HCT116 (cell line): ENCODE measurements around the gene SUPT3H. TPM values are rescaled to one million over a fixed set of nuclear protein-coding genes. Genes with fewer than 3 reads are reported as not detected.

Experiments used
- ATAC-seq: fragments of 200-7000 bp; cut with Tn5 transposase; 2 replicates; pipeline ENCODE4 v1.9.1; 2020; ENCODE audit warnings: mild to moderate bottlenecking, moderate library complexity
- BruUV-seq: library from RNA; stranded (reverse); fragments of 400-500 nt; replicated peaks from 2 replicates; lab custom pipeline; 2021; lab: Mats Ljungman, UMichigan
- CTCF ChIA-PET: fragments of 300-600 bp; sonication (Branson Sonifier 250); formaldehyde crosslinking; loops from one replicate; lab custom pipeline; 2021; ENCODE audit warnings: antibody characterized with exemption; lab: Charles Lee
- POLR2A ChIA-PET: fragments of 300-600, 350-600 bp; sonication (Branson Sonifier 250); formaldehyde crosslinking; loops from one replicate; lab custom pipeline; 2021; ENCODE audit warnings: antibody characterized with exemption; lab: Charles Lee
- RAD21 ChIA-PET, 2 experiments: fragments of 300-600 bp; sonication (Branson Sonifier 250); formaldehyde crosslinking; loops; one replicate each; lab custom pipeline; 2023; ENCODE audit warnings: low total read pairs in 2 of 2; ENCODE audit not compliant: uncharacterized antibody in 2 of 2, unreplicated experiment in 2 of 2, low non-redundant PET in 1 of 2; lab: Charles Lee
- DNase-seq: peaks from one replicate; pipeline ENCODE4 v3.0.0-alpha.2; 2010; ENCODE audit warnings: low read depth, low spot score
- H2AFZ ChIP-seq: fragments of 200-600 bp; shearing (Covaris generic), sonication (generic); 2 replicates; pipeline ENCODE4 v1.6.1; 2017; ENCODE audit warnings: low read depth, mixed run types, mixed read lengths, antibody characterized with exemption, low read length; ENCODE audit not compliant: poor library complexity, severe bottlenecking
- H3K27ac ChIP-seq: 2 replicates; pipeline ENCODE4 v1.5.1; 2012; ENCODE audit warnings: low read depth, low read length
- H3K27me3 ChIP-seq: fragments of 200-600 bp; sonication (generic); 2 replicates; pipeline ENCODE4 v1.6.1; 2016; ENCODE audit warnings: mixed run types, low read length, mixed read lengths; ENCODE audit not compliant: insufficient read depth
- H3K36me3 ChIP-seq, 2 experiments: fragments of 200-500 bp in 1 of 2; fragments of 200-600 bp in 1 of 2; sonication (Bioruptor generic) in 1 of 2; sonication (generic) in 1 of 2; 2 replicates each; pipeline versions ENCODE4 v1.5.1 to v1.6.1; 2014 to 2016; ENCODE audit warnings: low read length in 2 of 2, inconsistent platforms in 1 of 2, mixed read lengths in 1 of 2, mixed run types in 1 of 2; ENCODE audit not compliant: insufficient read depth in 2 of 2, control insufficient read depth in 1 of 2
- H3K4me1 ChIP-seq, 2 experiments: fragments of 200-600 bp in 1 of 2; sonication (generic) in 1 of 2; 2 replicates each; pipeline versions ENCODE4 v1.5.1 to v1.6.1; 2012 to 2017; ENCODE audit warnings: low read length in 2 of 2, inconsistent platforms in 1 of 2, mild to moderate bottlenecking in 1 of 2, mixed read lengths in 1 of 2, mixed run types in 1 of 2, moderate library complexity in 1 of 2; ENCODE audit not compliant: insufficient read depth in 2 of 2, control insufficient read depth in 1 of 2
- H3K4me2 ChIP-seq: fragments of 200-600 bp; sonication (generic); 2 replicates; pipeline ENCODE4 v1.6.1; 2017; ENCODE audit warnings: mixed run types, low read length, mixed read lengths
- H3K4me3 ChIP-seq, 2 experiments: fragments of 200-600 bp in 1 of 2; sonication (generic) in 1 of 2; replicated peaks in 1 of 2; 2 replicates each; pipeline ENCODE4 v1.5.1; 2011 to 2016; ENCODE audit warnings: low read length in 2 of 2, control low read depth in 1 of 2, low read depth in 1 of 2, mild to moderate bottlenecking in 1 of 2, mixed read lengths in 1 of 2, mixed run types in 1 of 2
- H3K79me2 ChIP-seq: fragments of 200-600 bp; sonication (generic); 2 replicates; pipeline ENCODE4 v1.6.1; 2017; ENCODE audit warnings: mild to moderate bottlenecking, mixed run types, low read length, moderate library complexity, mixed read lengths; ENCODE audit not compliant: insufficient read depth
- H3K9ac ChIP-seq: fragments of 200-600 bp; sonication (generic); 2 replicates; pipeline ENCODE4 v1.6.1; 2016; ENCODE audit warnings: low read length, mixed read lengths
- H3K9me2 ChIP-seq: fragments of 200-600 bp; sonication (generic), shearing (Covaris generic); 2 replicates; pipeline ENCODE4 v1.6.1; 2017; ENCODE audit warnings: mixed run types, mild to moderate bottlenecking, moderate library complexity; ENCODE audit not compliant: insufficient read depth
- H3K9me3 ChIP-seq, 2 experiments: fragments of 200-500 bp in 1 of 2; fragments of 200-600 bp in 1 of 2; sonication (Bioruptor generic) in 1 of 2; sonication (generic) in 1 of 2; 2 replicates each; pipeline ENCODE4 v1.6.1; 2014 to 2017; ENCODE audit warnings: low read length in 2 of 2, mixed read lengths in 2 of 2, inconsistent platforms in 1 of 2, low read depth in 1 of 2, mild to moderate bottlenecking in 1 of 2, mixed run types in 1 of 2, moderate library complexity in 1 of 2; ENCODE audit not compliant: control insufficient read depth in 1 of 2, insufficient read depth in 1 of 2
- H4K20me1 ChIP-seq: fragments of 200-600 bp; sonication (generic), shearing (Covaris generic); 2 replicates; pipeline ENCODE4 v1.6.1; 2017; ENCODE audit warnings: mixed run types, mild to moderate bottlenecking, moderate library complexity; ENCODE audit not compliant: insufficient read depth
- ATF3 ChIP-seq: IDR thresholded peaks from 2 replicates; pipeline ENCODE4 v1.6.1; 2012
- CBX3 ChIP-seq: IDR thresholded peaks from 2 replicates; pipeline ENCODE4 v1.6.1; 2012; ENCODE audit warnings: low read depth
- CEBPB ChIP-seq: IDR thresholded peaks from 2 replicates; pipeline ENCODE4 v1.6.1; 2012; ENCODE audit warnings: low read depth
- CTCF ChIP-seq, 3 experiments: fragments of 200-600 bp in 1 of 3; sonication (generic) in 1 of 3; IDR thresholded peaks in 2 of 3; conservative IDR thresholded peaks in 1 of 3; 2 replicates each; pipeline ENCODE4 v1.5.1; 2012 to 2017; ENCODE audit warnings: low read depth in 2 of 3, low read length in 2 of 3, antibody characterized with exemption in 1 of 3, borderline replicate concordance in 1 of 3, control low read depth in 1 of 3, mild to moderate bottlenecking in 1 of 3, mixed read lengths in 1 of 3, mixed run types in 1 of 3, moderate library complexity in 1 of 3; ENCODE audit not compliant: insufficient read depth in 1 of 3
- ELF1 ChIP-seq: IDR thresholded peaks from 2 replicates; pipeline ENCODE4 v1.6.1; 2012; ENCODE audit warnings: low read depth, borderline replicate concordance
- EZH2 ChIP-seq: fragments of 200-600 bp; sonication (generic); IDR thresholded peaks from 2 replicates; pipeline ENCODE4 v1.6.1; 2017; ENCODE audit warnings: antibody characterized with exemption, mixed run types
- EZH2phosphoT487 ChIP-seq: fragments of 200-600 bp; IDR thresholded peaks from 2 replicates; pipeline ENCODE4 v1.6.1; 2018; ENCODE audit warnings: antibody characterized with exemption, borderline replicate concordance
- FOSL1 ChIP-seq: IDR thresholded peaks from 2 replicates; pipeline ENCODE4 v1.6.1; 2012; ENCODE audit warnings: low read depth
- MAX ChIP-seq: IDR thresholded peaks from 2 replicates; pipeline ENCODE4 v1.6.1; 2012
- REST ChIP-seq: IDR thresholded peaks from 2 replicates; pipeline ENCODE4 v1.6.1; 2012; ENCODE audit warnings: low read depth
- SIN3A ChIP-seq: IDR thresholded peaks from 2 replicates; pipeline ENCODE4 v1.6.1; 2012; ENCODE audit warnings: low read depth
- SP1 ChIP-seq: IDR thresholded peaks from 2 replicates; pipeline ENCODE4 v1.6.1; 2012; ENCODE audit warnings: low read depth
- SRF ChIP-seq: IDR thresholded peaks from 2 replicates; pipeline ENCODE4 v1.6.1; 2012; ENCODE audit warnings: low read depth
- ZFX ChIP-seq: fragments of 450-650 bp; IDR thresholded peaks from 2 replicates; pipeline ENCODE4 v1.6.1; 2017
- intact Hi-C: fragments of 100-400 bp; cut with micrococcal nuclease; formaldehyde crosslinking; loops from 2 replicates; pipeline ENCODE4 v1.10.0; 2022
- total RNA-seq: library from RNA; stranded (reverse); gene quantifications from one replicate; pipeline ENCODE4 v1.2.1, GENCODE V29; 2021; ENCODE audit not compliant: unreplicated experiment

Gene SUPT3H
- total RNA-seq, 1 experiment from 2014 or later, result 7.4 TPM

GRCh38 chr6:45365036-45365435 is 12.7 kb downstream of the SUPT3H start:
- no peak for DNase-seq
- intact Hi-C loops, result no loop called here
- Histone ChIP-seq H3K9me2 (no peaks in the 10 kb centered on the region), H3K4me3 (no peak overlapping the region), H3K9ac (no peak overlapping the region), H2AFZ (no peak overlapping the region), H3K4me2 (no peak overlapping the region), H3K27ac (no peak overlapping the region), H4K20me1 (no peaks in the 10 kb centered on the region), H3K79me2 (no peaks in the 10 kb centered on the region), H3K27me3 (no peaks in the 10 kb centered on the region), H3K4me1 (no peaks in the 10 kb centered on the region), H3K36me3 (no peaks in the 10 kb centered on the region), H3K9me3 (no peaks in the 10 kb centered on the region)
- TF ChIP-seq EZH2phosphoT487, result no peak
- TF ChIP-seq SRF, result no peak
- TF ChIP-seq EZH2, result no peak
- TF ChIP-seq MAX, result no peak
- TF ChIP-seq ZFX, result no peak
- ChIA-PET CTCF (interaction anchor here (1.1 to 1.6 kb wide), 2 partner anchors 13 to 735 kb away, joined by 3 read pairs; partner anchors contain the start of gene SUPT3H), RAD21 (no interaction called here), POLR2A (no interaction called here)
- no peak for ATAC-seq
- BruUV-seq, result no TSS peak

GRCh38 chr6:45364466-45364865 is 13.3 kb downstream of the SUPT3H start:
- H2AFZ ChIP-seq, result no peak overlapping the region
- H4K20me1 ChIP-seq, result no peaks in the 10 kb centered on the region
- H3K4me3 ChIP-seq, result no peak overlapping the region
- ATAC-seq, result no peak
- H3K9me2 ChIP-seq, result no peaks in the 10 kb centered on the region
- no peak overlapping the region for H3K4me2 ChIP-seq
- H3K27ac ChIP-seq, result no peak overlapping the region
- intact Hi-C loops, result no loop called here
- H3K9ac ChIP-seq, result no peak overlapping the region
- H3K9me3 ChIP-seq, result no peaks in the 10 kb centered on the region
- H3K4me1 ChIP-seq, result no peaks in the 10 kb centered on the region
- no peak for DNase-seq
- POLR2A ChIA-PET, result no interaction called here
- RAD21 ChIA-PET, result no interaction called here
- TF ChIP-seq ATF3, result no peak
- TF ChIP-seq SIN3A, result no peak
- TF ChIP-seq CEBPB, result no peak
- TF ChIP-seq EZH2phosphoT487, result no peak
- TF ChIP-seq REST, result no peak
- no peak for TF ChIP-seq SRF
- no peak for TF ChIP-seq EZH2
- TF ChIP-seq ELF1, result no peak
- no peak for TF ChIP-seq FOSL1
- no peak for TF ChIP-seq SP1
- no peak for TF ChIP-seq CTCF (IDR thresholded peaks at IDR 0.05 in 2 of 3, conservative IDR thresholded peaks at IDR 0.05 in 1 of 3; ENCODE audit: borderline replicate concordance in 1 of 3, insufficient read depth in 1 of 3, low read depth in 2 of 3, low read length in 2 of 3)
- TF ChIP-seq ZFX, result no peak
- TF ChIP-seq CBX3, result no peak
- BruUV-seq, result no TSS peak
- no peaks in the 10 kb centered on the region for H3K79me2 ChIP-seq
- CTCF ChIA-PET, result no interaction called here
- H3K27me3 ChIP-seq, result no peaks in the 10 kb centered on the region
- H3K36me3 ChIP-seq, result no peaks in the 10 kb centered on the region
